HepG2 (cell line): Measurements from ENCODE around the gene NAPEPLD. TPM values are rescaled to one million over a fixed set of nuclear protein-coding genes. Genes with fewer than 3 reads are reported as not detected.

ENCODE experiments used
- ARNTL ChIP-seq: sonication (generic); formaldehyde crosslinking; IDR thresholded peaks from 2 replicates; pipeline ENCODE4 v1.4.0; 2020; ENCODE audit warnings: mild to moderate bottlenecking, missing genetic modification reagents
- GMEB1 ChIP-seq: sonication (generic); formaldehyde crosslinking; IDR thresholded peaks from 2 replicates; pipeline ENCODE4 v1.5.1; 2020; ENCODE audit warnings: missing genetic modification reagents, mild to moderate bottlenecking, borderline replicate concordance
- LRRFIP1 ChIP-seq: sonication (generic); formaldehyde crosslinking; conservative IDR thresholded peaks from 2 replicates; pipeline ENCODE4 v1.4.0; 2020; ENCODE audit warnings: missing genetic modification reagents
- NCOA1 ChIP-seq: sonication (generic); formaldehyde crosslinking; IDR thresholded peaks from 2 replicates; pipeline ENCODE4 v1.9.0; 2021; ENCODE audit warnings: missing genetic modification reagents
- NCOR1 ChIP-seq: fragments of 200-600 bp; sonication (generic); IDR thresholded peaks from 2 replicates; pipeline ENCODE4 v1.7.0; 2017; ENCODE audit warnings: antibody characterized with exemption, low read length, borderline replicate concordance
- NFE2 ChIP-seq: sonication (generic); formaldehyde crosslinking; IDR thresholded peaks from 2 replicates; pipeline ENCODE4 v1.4.0; 2020; ENCODE audit warnings: missing genetic modification reagents
- NR2F2 ChIP-seq: IDR thresholded peaks from 2 replicates; pipeline ENCODE4 v1.6.1; 2012; ENCODE audit warnings: low read depth, inconsistent platforms, borderline replicate concordance
- SIX1 ChIP-seq: sonication (generic); formaldehyde crosslinking; IDR thresholded peaks from 2 replicates; pipeline ENCODE4 v1.4.0; 2020; ENCODE audit warnings: missing genetic modification reagents, borderline replicate concordance
- USF2 ChIP-seq, 2 experiments: sonication (generic) in 1 of 2; formaldehyde crosslinking in 1 of 2; IDR thresholded peaks; 2 replicates each; pipeline versions ENCODE4 v1.5.1 to v1.6.1; 2011 to 2020; ENCODE audit warnings: borderline replicate concordance in 1 of 2, low read depth in 1 of 2, low read length in 1 of 2, mild to moderate bottlenecking in 1 of 2, missing genetic modification reagents in 1 of 2, moderate library complexity in 1 of 2
- ZBTB7A ChIP-seq: sonication (generic); formaldehyde crosslinking; IDR thresholded peaks from 2 replicates; pipeline ENCODE4 v1.8.0; 2022; ENCODE audit warnings: mild to moderate bottlenecking, missing genetic modification reagents
- ZFAT ChIP-seq: sonication (generic); formaldehyde crosslinking; conservative IDR thresholded peaks from 2 replicates; pipeline ENCODE4 v1.8.1; 2023; ENCODE audit warnings: missing genetic modification reagents, inconsistent platforms
- ZKSCAN8 ChIP-seq: IDR thresholded peaks from 2 replicates; pipeline ENCODE4 v1.6.1; 2016; ENCODE audit warnings: borderline replicate concordance, missing genetic modification reagents, missing compliant biosample characterization
- ZNF275 ChIP-seq: sonication (generic); formaldehyde crosslinking; IDR thresholded peaks from 2 replicates; pipeline ENCODE4 v1.8.0; 2022; ENCODE audit warnings: missing genetic modification reagents, mild to moderate bottlenecking, inconsistent platforms, borderline replicate concordance
- ZNF619 ChIP-seq: sonication (generic); formaldehyde crosslinking; IDR thresholded peaks from 2 replicates; pipeline ENCODE4 v1.4.0; 2020; ENCODE audit warnings: mild to moderate bottlenecking, missing genetic modification reagents
- ZNF879 ChIP-seq: sonication (generic); formaldehyde crosslinking; IDR thresholded peaks from 2 replicates; pipeline ENCODE4 v1.8.1; 2023; ENCODE audit warnings: missing genetic modification reagents
- ZSCAN5A ChIP-seq: sonication (generic); formaldehyde crosslinking; IDR thresholded peaks from 2 replicates; pipeline ENCODE4 v1.8.0; 2022; ENCODE audit warnings: mild to moderate bottlenecking, missing genetic modification reagents, borderline replicate concordance
- polyA plus RNA-seq, 8 experiments: library from polyadenylated mRNA; depleted of rRNA in 3 of 8; stranded (reverse) in 7 of 8; unstranded in 1 of 8; fragments of >200 nt; fragmentation: Illumina TruSeq in 4 of 8; extraction: Trizol in 4 of 8; gene quantifications; 2 replicates each; pipeline versions ENCODE4 v1.2.1 to v1.2.3, GENCODE V29; 2011 to 2016; ENCODE audit warnings: low read depth in 4 of 8, missing spikeins in 1 of 8, mixed read lengths in 1 of 8; ENCODE audit not compliant: insufficient read depth in 1 of 8
- total RNA-seq, 5 experiments: library from RNA; depleted of rRNA; stranded (reverse); fragments of >200 nt; fragmentation: Illumina TruSeq; extraction: Trizol; gene quantifications; 2 replicates each; pipeline ENCODE4 v1.2.3, GENCODE V29; 2016; ENCODE audit warnings: low read depth in 1 of 5

Gene NAPEPLD
- total and polyA plus RNA-seq, 2 of the 13 experiments (the other 11 are each of a cell fraction or from before 2014, with no cell fraction given) = 3.4 to 5.6 TPM

- peak; percentile 48; the same call in 1 of the 2 replicates for TF ChIP-seq NCOA1 (CRISPR knock-in tag)
- TF ChIP-seq ZBTB7A (CRISPR knock-in tag) = no peak
- no peak for TF ChIP-seq LRRFIP1 (CRISPR knock-in tag)
- peak; percentile 78 for TF ChIP-seq GMEB1 (CRISPR knock-in tag)
- peak; percentile 60; the same call in 1 of the 2 replicates for TF ChIP-seq ZNF619 (CRISPR knock-in tag)
- TF ChIP-seq USF2 (IDR thresholded peaks at IDR 0.05; ENCODE audit: low read depth, low read length) = no peak
- no peak for TF ChIP-seq USF2 (CRISPR knock-in tag; IDR thresholded peaks at IDR 0.05; ENCODE audit: borderline replicate concordance)
- 0 out of 2 replicates have a peak, but pooled peaks have one; percentile 18 for TF ChIP-seq ZNF275 (CRISPR knock-in tag)
- 0 out of 2 replicates have a peak, but pooled peaks have one; percentile 29 for TF ChIP-seq ZFAT (CRISPR knock-in tag)
- no peak; the same call in 1 of the 2 replicates for TF ChIP-seq NR2F2
- TF ChIP-seq ZNF879 (CRISPR knock-in tag) = peak; percentile 38; the same call in 1 of the 2 replicates
- TF ChIP-seq NCOR1 = no peak
- TF ChIP-seq ARNTL (CRISPR knock-in tag) = no peak; the same call in 1 of the 2 replicates
- TF ChIP-seq NFE2 (CRISPR knock-in tag) = no peak
- TF ChIP-seq ZKSCAN8 (CRISPR knock-in tag) = peak; percentile 12; the same call in 1 of the 2 replicates
- peak; percentile 99 for TF ChIP-seq ZSCAN5A (CRISPR knock-in tag)
- no peak for TF ChIP-seq SIX1 (CRISPR knock-in tag)
These were observed at the start of gene NAPEPLD (continued) for GRCh38 chr7:103148994-103149807.
